Immature natural killer cell (primary cell): ENCODE results near the gene THOC6. TPM values are rescaled to one million over a fixed set of nuclear protein-coding genes. Genes with fewer than 3 reads are reported as not detected.

ENCODE experiments used
- DNase-seq, 3 donors: peaks; one replicate each; pipeline ENCODE4 v3.0.0; 2022; ENCODE audit warnings: mixed read lengths in 1 of 3
- H3K27ac Mint-ChIP-seq, 6 donors: one replicate each; pipeline ENCODE4 v1.8.0; 2020; ENCODE audit warnings: mixed read lengths in 6 of 6, mild to moderate bottlenecking in 5 of 6, inconsistent platforms in 4 of 6, moderate library complexity in 3 of 6
- H3K27me3 Mint-ChIP-seq, 3 donors: one replicate each; pipeline ENCODE4 v1.8.0; 2020 to 2021; ENCODE audit warnings: low read depth in 3 of 3, mild to moderate bottlenecking in 3 of 3, mixed read lengths in 3 of 3, moderate library complexity in 3 of 3, inconsistent platforms in 1 of 3
- H3K36me3 Mint-ChIP-seq, 3 donors: one replicate each; pipeline ENCODE4 v1.8.0; 2020; ENCODE audit warnings: mixed read lengths in 3 of 3, inconsistent platforms in 2 of 3, mild to moderate bottlenecking in 2 of 3
- H3K4me1 Mint-ChIP-seq, 2 donors: one replicate each; pipeline ENCODE4 v1.8.0; 2020; ENCODE audit warnings: inconsistent platforms in 2 of 2, mild to moderate bottlenecking in 2 of 2, mixed read lengths in 2 of 2, moderate library complexity in 1 of 2
- H3K4me3 Mint-ChIP-seq, 5 donors: one replicate each; pipeline ENCODE4 v1.8.0; 2020; ENCODE audit warnings: mild to moderate bottlenecking in 5 of 5, mixed read lengths in 5 of 5, inconsistent platforms in 3 of 5, moderate library complexity in 3 of 5
- H3K9me3 Mint-ChIP-seq, 6 donors: one replicate each; pipeline ENCODE4 v1.8.0; 2020; ENCODE audit warnings: mild to moderate bottlenecking in 6 of 6, mixed read lengths in 6 of 6, inconsistent platforms in 4 of 6, moderate library complexity in 3 of 6
- polyA plus RNA-seq, 3 donors: library from polyadenylated mRNA; unstranded; fragments of 300-500 nt; fragmentation: Illumina TruSeq; gene quantifications; one replicate each; pipeline ENCODE4 v1.2.3, GENCODE V29; 2021

The THOC6 gene
- polyA plus RNA-seq: 10 to 100 TPM; 40.1 to 45.4 (median 42.1) TPM

DNA sequence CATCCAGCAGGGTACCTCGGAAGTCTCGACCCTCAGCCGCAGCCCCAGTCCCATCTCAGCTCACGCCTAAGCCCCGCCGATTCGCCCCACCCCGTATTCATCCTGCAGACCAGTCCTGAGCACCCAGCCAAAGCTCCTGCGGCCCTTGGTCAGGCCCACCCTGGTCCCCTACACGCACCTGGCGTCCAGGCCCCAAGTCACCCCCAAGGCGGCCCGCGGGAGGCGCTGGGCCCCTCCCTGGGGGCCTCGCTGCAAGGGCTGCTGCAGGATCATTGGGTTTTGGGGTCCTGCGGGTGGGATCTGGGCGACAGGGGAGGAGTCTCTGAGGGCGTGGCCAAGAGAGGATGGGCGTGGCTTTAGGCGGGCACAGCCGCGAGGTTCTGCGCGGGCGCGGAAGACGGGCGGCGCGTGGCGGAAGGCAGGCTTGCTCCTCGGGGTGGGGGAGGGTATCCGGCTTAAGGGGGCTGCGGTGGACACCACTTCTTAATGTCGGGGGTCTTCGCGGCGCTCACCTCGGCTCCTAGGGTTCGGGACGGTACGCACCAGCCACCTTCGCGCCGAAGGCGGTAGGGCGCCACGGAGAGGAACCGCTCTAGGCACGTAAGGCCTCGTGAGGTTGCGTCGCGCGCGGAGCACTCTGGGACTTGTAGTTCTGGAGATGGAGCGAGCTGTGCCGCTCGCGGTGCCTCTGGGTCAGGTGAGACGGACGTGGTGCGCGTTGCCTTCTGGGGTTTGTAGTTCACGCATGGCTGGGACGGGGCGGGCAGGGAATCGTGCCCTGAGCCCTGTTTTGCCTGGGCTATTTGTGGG is at the start of gene THOC6, which contains the start of gene HCFC1R1:
TSS of gene THOC6 (plus strand) at position 367 of the 810 bp plus-strand sequence. CDS start at position 659, 292 bp downstream.
TSS of gene HCFC1R1 (minus strand) at position 274 of the 810 bp plus-strand sequence. CDS start at position 273, 1 bp downstream.
- peak within 1 kb of the TSS; percentile 79 to 96 (median 94) for H3K27ac Mint-ChIP-seq
- peaks cover 3 to 15% (median 4%) of the 10 kb centered on the region in 3 donors for H3K36me3 Mint-ChIP-seq
- H3K9me3 Mint-ChIP-seq: no peaks in the 10 kb centered on the region
- H3K4me3 Mint-ChIP-seq: peak within 1 kb of the TSS; percentile 86 to 94 (median 90)
- H3K4me1 Mint-ChIP-seq: peaks cover 45% of the 10 kb centered on the region in 2 donors
- peaks cover 3 to 11% (median 9%) of the 10 kb centered on the region in 3 donors for H3K27me3 Mint-ChIP-seq
- peak; percentile 92 for DNase-seq

DNA sequence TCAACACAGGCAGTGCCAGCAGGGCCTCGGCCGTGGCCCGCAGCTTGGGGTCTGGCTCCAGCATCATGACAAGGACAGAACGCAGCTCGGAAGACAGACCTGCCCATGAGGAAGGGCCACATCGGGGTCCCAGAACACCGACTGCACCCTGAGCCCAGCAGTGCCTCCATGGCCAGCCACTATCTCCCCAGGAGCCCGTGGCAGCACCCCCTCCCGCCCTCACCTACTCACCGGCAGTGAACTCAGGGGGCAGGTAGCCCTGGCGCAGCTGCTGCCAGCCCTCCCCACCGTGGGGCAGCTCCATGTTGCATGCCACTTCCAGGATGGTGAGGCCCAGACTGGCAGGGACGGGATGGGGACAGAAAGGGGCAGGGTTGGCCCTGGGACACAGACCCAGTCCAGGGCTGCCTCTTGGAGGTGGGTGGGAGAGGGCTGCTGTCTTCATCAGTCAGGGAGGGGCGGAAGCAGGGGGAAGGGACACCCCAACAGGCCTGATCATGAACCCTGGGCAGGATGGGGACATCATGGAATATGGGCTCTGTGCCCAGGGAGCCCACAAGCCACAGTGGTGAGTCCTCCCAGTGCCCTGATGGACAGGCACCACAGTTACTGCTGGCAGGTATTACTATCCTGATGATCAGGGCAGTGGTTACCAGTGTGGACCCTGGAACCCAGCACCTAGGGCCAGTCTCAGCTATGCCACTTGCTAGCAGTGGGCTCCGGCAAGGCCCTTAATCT is 49.3 kb upstream of the THOC6 start:
- no peaks in the 10 kb centered on the region for H3K36me3 Mint-ChIP-seq
- no peak overlapping the region for H3K27ac Mint-ChIP-seq
- no peak for DNase-seq
- H3K4me1 Mint-ChIP-seq: peaks cover 0 to 10% of the 10 kb centered on the region in 2 donors
- H3K27me3 Mint-ChIP-seq: peaks cover 0 to 1% (median 0%) of the 10 kb centered on the region in 3 donors
- H3K9me3 Mint-ChIP-seq: no peaks in the 10 kb centered on the region
- H3K4me3 Mint-ChIP-seq: no peak overlapping the region

DNA sequence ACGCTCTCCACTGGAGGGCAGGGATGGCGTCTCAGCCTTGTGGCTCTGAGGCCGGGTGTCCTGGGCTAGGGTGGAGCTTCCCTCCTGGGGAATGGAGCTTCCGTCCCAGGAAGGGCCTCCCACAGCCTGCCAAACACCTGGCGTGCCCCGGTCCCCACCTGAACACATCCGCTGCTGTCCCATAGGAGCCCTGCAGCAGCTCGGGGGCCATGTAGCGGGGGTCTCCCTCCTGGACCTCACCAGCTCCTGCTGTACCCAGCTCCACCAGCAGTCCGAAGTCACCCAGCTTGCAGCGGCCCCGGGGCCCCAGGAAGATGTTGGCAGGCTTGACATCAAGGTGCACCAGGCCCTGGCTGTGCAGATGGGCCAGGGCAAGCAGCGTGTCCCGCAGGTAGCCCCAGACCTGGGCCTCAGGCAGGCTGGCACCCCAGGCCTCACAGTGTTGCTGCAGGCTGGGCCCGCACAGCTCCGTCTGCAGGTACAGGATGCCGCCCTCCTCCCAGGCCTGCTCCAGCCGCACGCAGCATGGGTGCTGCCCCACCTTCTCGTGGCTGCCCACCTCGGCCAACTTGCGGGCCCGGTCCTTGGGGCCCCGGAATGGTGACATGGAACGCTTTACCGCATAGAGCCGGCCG is 48.6 kb upstream of the THOC6 start:
- Mint-ChIP-seq H3K9me3 (no peaks in the 10 kb centered on the region), H3K27me3 (peaks cover 0 to 1% (median 0%) of the 10 kb centered on the region in 3 donors), H3K4me3 (no peak overlapping the region), H3K27ac (no peak overlapping the region), H3K36me3 (no peaks in the 10 kb centered on the region), H3K4me1 (peaks cover 0 to 10% of the 10 kb centered on the region in 2 donors)
- no peak for DNase-seq

DNA sequence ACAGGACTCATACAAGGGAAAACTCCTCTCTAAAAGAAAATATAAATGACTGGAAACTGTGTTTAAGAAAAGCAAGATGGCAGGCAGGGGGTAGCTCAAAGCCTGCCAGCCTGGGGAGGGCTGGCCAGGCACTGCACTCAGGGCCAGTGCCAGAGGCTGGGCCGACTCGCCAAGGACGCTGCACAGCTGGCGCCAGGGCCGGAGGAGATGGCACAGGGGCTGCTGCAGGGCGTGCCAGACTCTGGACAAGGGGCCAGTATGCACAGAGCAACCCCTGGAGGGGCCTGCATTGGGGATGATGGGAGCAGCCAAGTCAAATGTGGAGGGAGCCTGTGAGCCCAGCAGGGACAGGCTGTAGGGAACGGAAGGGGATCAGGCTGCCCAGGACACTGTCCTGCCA is 47.6 kb upstream of the THOC6 start:
- Mint-ChIP-seq H3K27me3 (peaks cover 0 to 3% (median 1%) of the 10 kb centered on the region in 3 donors), H3K9me3 (no peaks in the 10 kb centered on the region), H3K4me3 (no peak overlapping the region), H3K4me1 (peaks cover 1 to 8% of the 10 kb centered on the region in 2 donors), H3K27ac (no peak overlapping the region), H3K36me3 (no peaks in the 10 kb centered on the region)
- DNase-seq: no peak

DNA sequence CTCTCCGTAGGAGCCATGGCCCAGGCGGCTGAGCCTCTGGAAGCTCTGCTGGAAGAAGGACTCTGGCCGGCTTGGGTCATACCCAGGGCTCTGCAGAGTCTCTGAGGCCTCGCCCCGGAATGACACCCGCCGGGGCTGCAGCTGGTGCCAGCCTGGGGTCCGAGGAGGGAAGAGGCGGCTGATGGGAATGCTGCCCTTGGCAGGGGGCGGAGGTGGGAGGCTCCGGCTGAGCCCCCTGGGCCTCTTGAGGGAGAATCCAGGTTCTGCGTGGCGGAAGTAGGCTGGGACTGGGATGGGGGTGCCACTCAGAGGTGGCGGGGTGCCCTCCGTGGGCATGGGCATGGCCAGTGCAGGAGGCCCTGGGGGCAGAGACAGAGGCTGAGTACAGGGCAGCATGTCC is 47.2 kb upstream of the THOC6 start:
- H3K27ac Mint-ChIP-seq: no peak overlapping the region
- H3K4me3 Mint-ChIP-seq: no peak overlapping the region
- DNase-seq: no peak
- H3K27me3 Mint-ChIP-seq: peaks cover 1 to 4% (median 1%) of the 10 kb centered on the region in 3 donors
- no peaks in the 10 kb centered on the region for H3K9me3 Mint-ChIP-seq
- H3K36me3 Mint-ChIP-seq: no peaks in the 10 kb centered on the region
- peaks cover 6 to 12% of the 10 kb centered on the region in 2 donors for H3K4me1 Mint-ChIP-seq

DNA sequence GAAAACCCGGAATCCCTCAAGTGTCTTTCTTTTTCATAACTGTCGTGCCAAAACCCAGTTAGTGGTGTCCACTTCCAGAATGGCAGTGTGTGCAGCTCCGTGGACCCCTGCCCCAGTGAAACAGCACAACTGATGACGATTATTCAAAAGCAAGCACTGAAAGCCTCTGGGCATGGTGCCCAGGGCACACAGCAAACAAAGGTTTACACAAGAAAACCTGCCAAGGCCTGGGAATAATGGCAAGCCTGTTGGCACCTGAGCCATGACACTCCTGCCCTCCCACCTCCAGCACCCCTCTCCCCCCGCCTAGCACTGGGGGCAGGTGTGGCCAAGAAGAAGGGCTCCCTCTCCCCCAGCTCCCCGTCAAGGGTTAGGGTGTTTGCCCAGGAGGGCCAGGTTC is 46.4 kb upstream of the THOC6 start:
- H3K4me1 Mint-ChIP-seq: peaks cover 14% of the 10 kb centered on the region in 2 donors
- peaks cover 1 to 6% (median 2%) of the 10 kb centered on the region in 3 donors for H3K27me3 Mint-ChIP-seq
- no peaks in the 10 kb centered on the region for H3K9me3 Mint-ChIP-seq
- H3K4me3 Mint-ChIP-seq: no peak overlapping the region
- no peaks in the 10 kb centered on the region for H3K36me3 Mint-ChIP-seq
- no peak overlapping the region for H3K27ac Mint-ChIP-seq
- no peak for DNase-seq

DNA sequence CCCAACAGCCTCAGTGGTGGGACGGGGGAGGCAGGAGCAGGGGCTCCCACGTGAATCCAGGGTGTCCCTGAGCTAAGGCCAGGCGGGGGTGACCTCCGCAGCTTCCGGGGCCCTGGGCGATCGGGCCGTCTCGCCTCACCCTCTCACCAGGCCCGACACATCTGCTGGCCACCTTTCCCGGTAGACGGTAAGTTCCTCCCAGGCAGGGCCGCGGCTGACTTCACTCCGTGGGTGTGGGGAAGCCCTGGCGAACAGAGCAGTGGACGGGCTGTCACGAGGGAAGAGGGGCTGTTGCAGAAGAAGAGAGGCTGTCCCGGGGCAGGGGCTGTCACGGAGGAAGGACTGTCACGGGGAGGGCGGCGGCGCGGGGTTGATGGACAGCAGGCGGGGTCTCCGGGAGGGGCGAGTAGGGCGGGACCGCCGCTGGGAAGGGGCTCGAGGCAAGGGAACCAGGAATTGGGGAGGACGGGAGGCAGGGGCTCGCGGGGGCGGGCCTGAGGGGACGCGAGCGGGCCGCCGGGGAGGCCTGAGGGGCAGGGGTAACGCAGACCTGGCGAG is 44.1 kb upstream of the THOC6 start:
- Mint-ChIP-seq H3K36me3 (no peaks in the 10 kb centered on the region), H3K27ac (no peak overlapping the region), H3K27me3 (peaks cover 2 to 6% (median 3%) of the 10 kb centered on the region in 3 donors), H3K4me1 (peaks cover 15 to 18% of the 10 kb centered on the region in 2 donors), H3K9me3 (no peaks in the 10 kb centered on the region), H3K4me3 (peak overlapping the region in 4 of 5 donors; percentile 38 to 58 (median 53))
- DNase-seq: no peak

DNA sequence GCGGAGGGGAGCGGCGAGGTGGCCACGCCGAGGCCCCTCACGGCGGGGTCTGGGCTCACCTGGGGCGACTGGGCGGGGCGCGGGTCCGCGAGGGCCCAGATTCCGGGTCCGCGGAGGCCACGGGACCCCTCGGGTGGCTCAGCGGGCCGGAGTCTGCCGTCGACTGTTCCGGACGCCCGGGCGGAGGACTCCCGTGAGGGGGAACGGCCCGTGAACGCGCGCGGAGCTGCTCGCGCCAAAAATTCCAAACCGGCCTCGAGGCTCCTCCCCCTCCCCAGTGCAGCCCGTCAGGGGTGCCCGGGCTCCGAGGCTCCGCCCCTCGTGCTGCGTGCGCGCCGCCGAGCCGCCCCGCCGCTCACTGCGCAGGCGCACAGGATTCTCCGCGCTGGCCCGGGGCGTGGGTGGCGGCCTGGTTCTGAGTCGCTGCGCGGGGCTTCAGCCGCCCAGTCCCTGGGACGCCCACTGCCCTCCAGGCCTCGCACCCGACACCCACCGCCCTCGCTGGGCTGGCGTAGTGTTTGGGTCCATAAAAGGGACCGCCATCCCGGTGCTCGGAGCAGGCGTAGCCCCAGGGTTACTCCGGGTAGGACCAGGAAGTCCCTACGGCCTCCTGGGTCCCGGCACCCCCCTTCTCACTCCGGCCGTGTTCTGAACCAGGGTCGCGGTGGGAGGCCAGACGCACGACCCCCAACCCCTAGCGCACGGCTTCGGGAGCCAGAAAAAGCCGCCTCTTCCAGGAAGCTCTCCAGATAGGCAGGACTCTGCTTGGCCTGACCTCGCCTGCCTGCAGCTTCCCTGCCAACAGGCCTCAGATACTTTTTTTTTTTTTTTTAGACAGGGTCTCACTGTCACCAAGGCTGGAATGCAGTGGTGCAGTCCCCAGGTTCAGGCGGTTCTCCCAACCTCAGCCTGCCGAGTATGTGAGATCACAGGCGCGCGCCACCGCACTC is 43.3 kb upstream of the THOC6 start, which contains the start of gene PKMYT1:
TSS of gene PKMYT1 (minus strand) at position 220 of the 950 bp plus-strand sequence. CDS start 789 bp downstream, outside the sequence.
- peak within 1 kb of the TSS; percentile 67 to 85 (median 76) for H3K27ac Mint-ChIP-seq
- H3K36me3 Mint-ChIP-seq: no peaks in the 10 kb centered on the region
- DNase-seq: peak; percentile 95 to 96 (median 96)
- H3K9me3 Mint-ChIP-seq: no peaks in the 10 kb centered on the region
- H3K4me3 Mint-ChIP-seq: peak within 1 kb of the TSS; percentile 78 to 89 (median 83)
- H3K4me1 Mint-ChIP-seq: peaks cover 15 to 18% of the 10 kb centered on the region in 2 donors
- peaks cover 2 to 6% (median 3%) of the 10 kb centered on the region in 3 donors for H3K27me3 Mint-ChIP-seq

DNA sequence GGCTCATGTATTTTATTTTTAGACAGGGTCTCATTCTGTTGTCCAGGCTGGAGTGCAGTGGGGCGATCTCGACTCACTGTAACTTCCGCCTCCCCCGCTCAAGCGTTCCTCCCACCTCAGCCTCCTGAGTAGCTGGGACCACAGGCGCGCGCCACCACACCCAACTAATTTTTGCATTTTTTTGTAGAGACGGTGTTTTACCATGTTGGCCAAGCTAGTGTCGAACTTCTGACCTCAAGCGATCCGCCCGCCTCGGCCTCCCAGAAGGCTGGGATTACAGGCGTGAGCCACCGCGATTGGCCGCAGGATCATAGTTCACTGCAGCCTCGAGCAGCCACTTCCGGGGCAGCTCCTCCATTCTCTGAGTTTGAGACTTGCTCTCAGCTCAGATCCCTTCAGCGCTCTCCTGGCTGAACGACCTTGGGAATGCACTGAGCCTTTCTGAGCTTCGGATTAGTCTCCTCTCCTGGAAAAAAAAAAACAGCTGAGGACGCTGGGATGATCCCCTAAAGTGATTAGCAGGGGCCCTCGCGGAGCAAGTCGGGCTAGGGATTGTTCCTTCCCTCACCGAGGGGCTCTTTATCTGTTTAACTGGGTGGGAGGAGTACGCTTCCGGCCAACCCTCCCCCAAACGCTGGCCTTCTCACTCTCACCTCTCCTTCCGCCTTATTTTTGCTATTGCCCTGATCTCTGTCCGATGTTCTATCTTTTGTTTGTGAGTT is 42.5 kb upstream of the THOC6 start:
- peak overlapping the region; percentile 56 to 85 (median 77) for H3K27ac Mint-ChIP-seq
- H3K9me3 Mint-ChIP-seq: no peaks in the 10 kb centered on the region
- H3K27me3 Mint-ChIP-seq: peaks cover 2 to 6% (median 3%) of the 10 kb centered on the region in 3 donors
- no peaks in the 10 kb centered on the region for H3K36me3 Mint-ChIP-seq
- peaks cover 15 to 18% of the 10 kb centered on the region in 2 donors for H3K4me1 Mint-ChIP-seq
- peak overlapping the region; percentile 78 to 89 (median 83) for H3K4me3 Mint-ChIP-seq
- DNase-seq: no peak

DNA sequence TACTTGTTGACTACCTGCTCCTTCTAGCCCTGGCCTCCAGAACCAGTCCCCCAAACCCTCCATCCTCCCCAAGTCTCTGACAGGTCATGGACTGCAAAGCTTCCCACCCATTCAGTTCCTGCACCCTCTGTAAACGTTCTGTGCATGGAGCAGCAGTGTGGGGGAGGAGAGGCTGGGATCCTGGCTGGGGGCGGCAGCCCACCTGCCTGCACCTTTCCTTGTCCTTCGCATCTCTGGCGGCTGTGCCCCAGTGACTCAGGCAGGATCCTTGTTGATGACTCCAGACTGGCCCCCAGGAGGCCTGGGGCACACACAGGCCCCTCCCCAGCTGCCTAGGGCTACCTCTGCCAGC is 42.0 kb upstream of the THOC6 start:
- Mint-ChIP-seq H3K36me3 (no peaks in the 10 kb centered on the region), H3K27me3 (peaks cover 2 to 6% (median 3%) of the 10 kb centered on the region in 3 donors), H3K4me3 (peak overlapping the region; percentile 78 to 89 (median 83)), H3K9me3 (no peaks in the 10 kb centered on the region), H3K4me1 (peaks cover 15 to 18% of the 10 kb centered on the region in 2 donors), H3K27ac (peak overlapping the region in 5 of 6 donors; percentile 29 to 85 (median 73))
- no peak for DNase-seq

DNA sequence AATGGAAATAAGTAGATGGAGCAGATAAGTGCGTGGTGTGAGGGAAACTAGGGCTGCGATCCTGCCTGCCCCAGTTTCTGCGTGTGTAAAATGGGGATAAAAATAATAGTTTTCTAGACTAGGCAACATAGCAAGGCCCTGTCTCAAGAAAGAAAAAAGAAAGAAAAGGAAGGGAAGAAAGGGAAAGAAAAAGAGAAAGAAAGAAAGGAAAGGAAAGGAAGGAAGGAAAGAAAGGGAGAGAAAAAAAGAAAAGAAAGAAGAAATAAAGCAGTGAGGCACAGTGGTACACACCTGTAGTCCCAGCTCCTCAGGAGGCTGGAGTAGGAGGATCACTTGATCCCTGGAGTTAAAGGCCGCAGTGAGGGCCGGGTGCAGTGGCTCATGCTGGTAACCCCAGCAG is 41.4 kb upstream of the THOC6 start:
- Mint-ChIP-seq H3K9me3 (no peaks in the 10 kb centered on the region), H3K36me3 (no peaks in the 10 kb centered on the region), H3K4me1 (peaks cover 15 to 18% of the 10 kb centered on the region in 2 donors), H3K27me3 (peaks cover 2 to 6% (median 3%) of the 10 kb centered on the region in 3 donors), H3K4me3 (peak overlapping the region in 4 of 5 donors; percentile 38 to 89 (median 68)), H3K27ac (peak overlapping the region in 1 of 6 donors; percentile 13)
- DNase-seq: no peak

DNA sequence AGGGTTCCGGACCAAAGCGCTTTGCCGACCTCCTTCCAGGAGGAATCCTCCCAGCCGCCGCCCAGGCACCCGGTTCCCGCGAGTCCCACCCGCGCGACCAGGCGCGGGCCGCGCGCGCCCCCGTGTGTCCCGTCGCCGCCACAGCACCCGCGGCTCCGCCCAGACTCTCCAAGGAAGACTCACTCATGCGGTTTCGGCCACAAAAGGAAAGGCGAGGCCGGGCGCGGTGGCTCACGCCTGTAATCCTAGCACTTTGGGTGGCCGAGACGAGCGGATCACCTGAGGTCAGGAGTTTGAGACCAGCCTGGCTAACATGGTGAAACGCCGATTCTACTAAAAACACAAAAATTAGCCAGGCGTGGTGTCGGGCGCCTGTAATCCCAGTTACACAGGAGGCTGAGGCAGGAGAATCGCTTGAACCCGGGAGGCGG is 40.1 kb upstream of the THOC6 start:
- H3K9me3 Mint-ChIP-seq: no peaks in the 10 kb centered on the region
- H3K4me3 Mint-ChIP-seq: peak overlapping the region in 4 of 5 donors; percentile 32 to 71 (median 51)
- H3K27ac Mint-ChIP-seq: no peak overlapping the region
- peak; percentile 50 to 55 (median 53) for DNase-seq
- peaks cover 15 to 18% of the 10 kb centered on the region in 2 donors for H3K4me1 Mint-ChIP-seq
- no peaks in the 10 kb centered on the region for H3K36me3 Mint-ChIP-seq
- peaks cover 2 to 6% (median 3%) of the 10 kb centered on the region in 3 donors for H3K27me3 Mint-ChIP-seq
